K562 (cell line): ENCODE results near the gene ACBD5.
"Not testable (repeated sequence)": the region's sequence is repeated elsewhere in the genome, so short reads cannot be mapped to it uniquely, and the experiment has no call there.

Source experiments
- ARNT ChIP-seq, 2 experiments: fragments of 450-650 bp; IDR thresholded peaks; 2 replicates each; pipeline ENCODE4 v1.6.1; 2016; ENCODE audit warnings: mild to moderate bottlenecking in 1 of 2
- BHLHE40 ChIP-seq: IDR thresholded peaks from 2 replicates; pipeline ENCODE4 v1.6.1; 2011; ENCODE audit warnings: low read length, improper control_type of control experiment
- CTCF ChIP-seq, 3 experiments: IDR thresholded peaks in 2 of 3; conservative IDR thresholded peaks in 1 of 3; 2 replicates each; pipeline ENCODE4 v1.5.1; 2011 to 2012; ENCODE audit warnings: low read length in 3 of 3, mild to moderate bottlenecking in 3 of 3, control low read depth in 2 of 3, improper control_type of control experiment in 1 of 3, inconsistent platforms in 1 of 3, low read depth in 1 of 3, mixed read lengths in 1 of 3, moderate library complexity in 1 of 3; ENCODE audit not compliant: insufficient read depth in 2 of 3
- HDAC2 ChIP-seq: fragments of 450-650 bp; IDR thresholded peaks from 2 replicates; pipeline ENCODE4 v1.6.1; 2016; ENCODE audit warnings: mild to moderate bottlenecking
- NR0B1 ChIP-seq: fragments of 450-650 bp; IDR thresholded peaks from one replicate; pipeline ENCODE4 v1.6.1; 2018; ENCODE audit warnings: mild to moderate bottlenecking, moderate library complexity; ENCODE audit not compliant: partially characterized antibody
- POLR2A ChIP-seq: fragments of 450-650 bp; conservative IDR thresholded peaks from 2 replicates; pipeline ENCODE4 v1.6.1; 2016
- TAL1 ChIP-seq: fragments of 450-650 bp; IDR thresholded peaks from 2 replicates; pipeline ENCODE4 v1.6.1; 2016; ENCODE audit warnings: mild to moderate bottlenecking
- TCFL5 ChIP-seq: fragments of 250-450 bp; sonication (Bioruptor Pico); conservative IDR thresholded peaks from 2 replicates; pipeline ENCODE4 v1.6.1; 2021; ENCODE audit warnings: mild to moderate bottlenecking, moderate library complexity, matching md5 sums

GRCh38 chr10:27262788-27263187 lies 22.2 kb upstream of the ACBD5 start:
- TF ChIP-seq NR0B1; TCFL5; CTCF (IDR thresholded peaks at IDR 0.05 in 2 of 3, conservative IDR thresholded peaks at IDR 0.05 in 1 of 3; ENCODE audit: insufficient read depth in 2 of 3, low read depth in 1 of 3, low read length in 3 of 3); ARNT (IDR thresholded peaks at IDR 0.05); POLR2A; BHLHE40; HDAC2; TAL1: not testable (repeated sequence)
